OCI-LY1 (cell line): ENCODE measurements around the gene SSUH2.

ENCODE experiments used
- H2AFZ ChIP-seq: fragments of 200-600 bp; sonication (generic), shearing (Covaris generic); 2 replicates; pipeline ENCODE4 v1.6.0; 2014; ENCODE audit warnings: antibody characterized with exemption, mild to moderate bottlenecking, low read length
- H3F3A ChIP-seq: fragments of 200-600 bp; sonication (generic), shearing (Covaris generic); 2 replicates; pipeline ENCODE4 v1.6.0; 2014; ENCODE audit warnings: mild to moderate bottlenecking, antibody characterized with exemption, low read length, moderate library complexity; ENCODE audit not compliant: insufficient read depth
- H3K27ac ChIP-seq: fragments of 200-600 bp; sonication (generic); 2 replicates; pipeline ENCODE4 v1.5.1; 2014; ENCODE audit warnings: low read length, mixed run types, mild to moderate bottlenecking, low read depth; ENCODE audit not compliant: poor library complexity, severe bottlenecking
- H3K27me3 ChIP-seq: fragments of 200-600 bp; sonication (generic); 2 replicates; pipeline ENCODE4 v1.6.0; 2014; ENCODE audit warnings: antibody characterized with exemption, mild to moderate bottlenecking, low read length, moderate library complexity; ENCODE audit not compliant: insufficient read depth
- H3K36me3 ChIP-seq: fragments of 200-600 bp; sonication (generic); 2 replicates; pipeline ENCODE4 v1.6.1; 2014; ENCODE audit warnings: mild to moderate bottlenecking, antibody characterized with exemption, low read length, moderate library complexity, mixed read lengths; ENCODE audit not compliant: insufficient read depth
- H3K4me1 ChIP-seq: fragments of 200-600 bp; sonication (generic); 2 replicates; pipeline ENCODE4 v1.5.1; 2014; ENCODE audit warnings: mild to moderate bottlenecking, low read length, moderate library complexity; ENCODE audit not compliant: insufficient read depth, severe bottlenecking
- H3K4me2 ChIP-seq: fragments of 200-600 bp; sonication (generic), shearing (Covaris generic); 2 replicates; pipeline ENCODE4 v1.6.1; 2014; ENCODE audit warnings: low read length
- H3K4me3 ChIP-seq: fragments of 200-600 bp; sonication (generic); 2 replicates; pipeline ENCODE4 v1.5.1; 2014; ENCODE audit warnings: low read length, low read depth, mild to moderate bottlenecking, mixed read lengths; ENCODE audit not compliant: poor library complexity, severe bottlenecking
- H3K79me2 ChIP-seq: fragments of 200-600 bp; shearing (Covaris generic); 2 replicates; pipeline ENCODE4 v1.6.1; 2016; ENCODE audit warnings: mixed run types, low read length, mixed read lengths; ENCODE audit not compliant: insufficient read depth
- H3K9ac ChIP-seq: fragments of 200-600 bp; sonication (generic), shearing (Covaris generic); 2 replicates; pipeline ENCODE4 v1.6.1; 2014; ENCODE audit warnings: mild to moderate bottlenecking, low read length, mixed read lengths
- H3K9me2 ChIP-seq: fragments of 200-600 bp; sonication (generic), shearing (Covaris generic); 2 replicates; pipeline ENCODE4 v1.6.1; 2014; ENCODE audit warnings: low read depth, mild to moderate bottlenecking, low read length, mixed read lengths
- H3K9me3 ChIP-seq: fragments of 200-600 bp; shearing (Covaris generic); 2 replicates; pipeline ENCODE4 v1.6.1; 2014; ENCODE audit warnings: low read length, mixed read lengths
- H4K20me1 ChIP-seq: fragments of 200-600 bp; sonication (generic), shearing (Covaris generic); 2 replicates; pipeline ENCODE4 v1.6.0; 2016; ENCODE audit warnings: mild to moderate bottlenecking, low read length; ENCODE audit not compliant: insufficient read depth
- CTCF ChIP-seq: fragments of 200-600 bp; sonication (generic), shearing (Covaris generic); IDR thresholded peaks from 2 replicates; pipeline ENCODE4 v1.5.1; 2017; ENCODE audit warnings: mild to moderate bottlenecking, antibody characterized with exemption, low read length, moderate library complexity, mixed read lengths
- EZH2 ChIP-seq: fragments of 200-600 bp; sonication (generic), shearing (Covaris generic); IDR thresholded peaks from 2 replicates; pipeline ENCODE4 v1.8.0; 2017; ENCODE audit warnings: borderline replicate concordance, mixed run types, mild to moderate bottlenecking, antibody characterized with exemption, low read length, moderate library complexity, mixed read lengths

Gene SSUH2

GRCh38 chr3:8593021-8593827 lies 51.4 kb downstream of the SSUH2 start:
- H3K27ac ChIP-seq = no peak overlapping the region
- H3K9me3 ChIP-seq = no peaks in the 10 kb centered on the region
- no peaks in the 10 kb centered on the region for H3F3A ChIP-seq
- no peaks in the 10 kb centered on the region for H3K4me1 ChIP-seq
- H4K20me1 ChIP-seq = no peaks in the 10 kb centered on the region
- H3K9ac ChIP-seq = no peak overlapping the region
- no peaks in the 10 kb centered on the region; the same call in 1 of the 2 replicates for H3K36me3 ChIP-seq
- H3K9me2 ChIP-seq = no peaks in the 10 kb centered on the region
- TF ChIP-seq EZH2 = no peak
- TF ChIP-seq CTCF = no peak
- H2AFZ ChIP-seq = no peak overlapping the region
- no peak overlapping the region for H3K4me3 ChIP-seq
- no peaks in the 10 kb centered on the region for H3K79me2 ChIP-seq
- H3K4me2 ChIP-seq = no peak overlapping the region
- H3K27me3 ChIP-seq = no peaks in the 10 kb centered on the region

DNA sequence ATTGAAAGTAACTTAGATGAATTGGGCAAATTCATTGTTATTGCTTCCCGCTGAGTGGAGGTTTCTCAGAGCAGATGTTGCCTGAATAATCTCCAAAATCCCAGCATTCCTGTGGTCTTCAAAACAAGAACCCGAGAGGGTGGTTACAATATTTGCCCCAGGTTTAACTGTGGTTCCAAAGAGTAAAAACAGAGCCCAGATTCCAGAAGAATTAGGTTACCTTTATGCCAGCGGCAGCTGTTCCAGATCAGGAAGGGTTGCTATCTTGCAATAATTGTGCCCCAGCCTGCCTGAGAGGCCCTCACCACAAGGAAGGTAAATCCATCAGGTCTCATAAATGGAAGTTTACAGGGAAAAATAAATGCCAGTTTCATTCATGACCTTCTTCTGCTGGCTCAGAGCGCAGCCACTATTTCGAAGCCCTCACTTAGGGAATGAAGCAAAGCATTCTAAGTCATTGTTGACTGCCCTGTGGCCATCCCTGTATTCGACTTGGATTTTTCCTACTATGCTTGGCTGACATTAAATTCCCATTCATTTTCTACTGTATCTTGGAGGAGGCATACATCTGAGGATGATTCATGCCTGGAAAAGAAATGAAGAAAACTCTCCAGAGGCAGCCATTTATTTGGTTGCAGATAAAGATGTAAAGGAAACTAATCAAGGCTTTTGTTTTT lies 54.6 kb downstream of the SSUH2 start:
- Histone ChIP-seq H3K79me2 (no peaks in the 10 kb centered on the region), H3K9me3 (no peaks in the 10 kb centered on the region)

DNA sequence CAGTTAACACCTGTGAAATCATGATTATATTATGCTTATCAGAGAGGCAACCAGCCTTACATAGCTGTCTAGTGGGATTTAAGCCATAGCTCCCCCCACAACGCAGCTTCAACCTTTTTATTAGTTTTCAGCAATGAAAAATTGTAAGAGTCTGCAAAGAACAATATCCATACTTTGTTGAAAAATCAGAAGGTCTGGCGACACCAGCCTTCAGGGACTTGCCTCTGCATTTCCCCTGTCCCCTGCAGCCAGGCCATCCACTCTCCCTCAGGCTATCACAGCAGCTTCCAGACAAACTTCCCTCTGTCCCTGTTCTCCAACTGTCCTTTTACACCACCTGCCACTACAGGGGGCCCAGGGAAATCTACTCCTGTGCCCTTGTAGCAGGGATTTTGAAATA lies 59.9 kb downstream of the SSUH2 start:
- Histone ChIP-seq H3K9me3 (no peaks in the 10 kb centered on the region), H3K27ac (no peak overlapping the region), H3K4me1 (no peaks in the 10 kb centered on the region), H3K4me3 (no peak overlapping the region), H2AFZ (no peak overlapping the region), H3K4me2 (no peak overlapping the region), H3K79me2 (no peaks in the 10 kb centered on the region), H3F3A (no peaks in the 10 kb centered on the region), H3K36me3 (no peaks in the 10 kb centered on the region), H3K9ac (no peak overlapping the region), H3K27me3 (no peaks in the 10 kb centered on the region), H4K20me1 (no peaks in the 10 kb centered on the region), H3K9me2 (no peaks in the 10 kb centered on the region)
- TF ChIP-seq EZH2 = no peak
- TF ChIP-seq CTCF = no peak

More for the DNA sequence above, 54.6 kb downstream of the SSUH2 start:
- Histone ChIP-seq H3K27ac (no peak overlapping the region), H3K4me2 (no peak overlapping the region), H3K36me3 (no peaks in the 10 kb centered on the region; the same call in 1 of the 2 replicates), H3K27me3 (no peaks in the 10 kb centered on the region), H4K20me1 (no peaks in the 10 kb centered on the region), H3K9me2 (no peaks in the 10 kb centered on the region), H2AFZ (no peak overlapping the region), H3K9ac (no peak overlapping the region), H3K4me1 (no peaks in the 10 kb centered on the region), H3F3A (no peaks in the 10 kb centered on the region), H3K4me3 (no peak overlapping the region)
- TF ChIP-seq EZH2 (no peak), CTCF (no peak)
